ENCODE data around the gene TRAF3IP1.
"Not testable (repeated sequence)": the region's sequence is repeated elsewhere in the genome, so short reads cannot be mapped to it uniquely, and the experiment has no call there.

Gene TRAF3IP1

DNA sequence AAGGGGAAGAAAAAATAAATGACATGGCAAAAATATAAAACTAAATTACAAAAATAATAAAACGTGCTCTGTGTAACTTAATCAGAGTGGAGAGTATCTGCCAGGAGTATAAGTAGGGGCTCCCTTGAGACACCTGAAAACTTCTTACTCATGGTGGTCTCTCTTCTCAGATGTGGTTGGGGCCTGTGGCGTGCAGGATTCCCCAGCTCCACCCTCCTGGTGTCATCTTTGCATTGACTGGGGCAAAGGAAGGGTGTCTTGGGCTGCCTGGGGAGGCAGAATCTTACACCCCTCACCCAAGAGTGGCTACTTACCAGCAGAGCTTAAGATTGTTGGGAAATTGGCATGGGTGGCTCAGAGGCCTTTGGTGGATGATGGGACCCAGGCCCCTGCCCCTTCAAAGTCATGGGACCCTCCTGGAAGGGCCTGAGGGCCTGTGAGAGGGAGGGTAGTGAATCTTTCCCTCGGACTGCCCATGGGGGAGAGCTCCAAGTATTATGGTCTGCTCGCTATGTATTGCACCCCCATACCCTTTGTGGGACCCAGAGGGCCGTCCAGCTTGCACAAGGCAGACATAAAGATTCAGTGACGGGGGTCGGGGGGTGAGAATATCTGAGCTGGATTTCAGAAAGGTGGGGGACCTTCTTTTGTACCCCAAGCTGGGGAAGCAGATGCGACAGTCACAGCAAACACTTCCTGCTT is 6.9 kb upstream of the TRAF3IP1 start:
- DNase-seq (ENCODE audit: low spot score): no peak

- no peak for DNase-seq (ENCODE audit: low spot score)
Measured at GRCh38 chr2:238313991-238314350, 6.3 kb upstream of the TRAF3IP1 start.

GRCh38 chr2:238314576-238314975 is 5.7 kb upstream of the TRAF3IP1 start:
- no peak for DNase-seq (ENCODE audit: low spot score)

- DNase-seq (ENCODE audit: low spot score): no peak
Measured at GRCh38 chr2:238315031-238315595, 5.2 kb upstream of the TRAF3IP1 start.

DNA sequence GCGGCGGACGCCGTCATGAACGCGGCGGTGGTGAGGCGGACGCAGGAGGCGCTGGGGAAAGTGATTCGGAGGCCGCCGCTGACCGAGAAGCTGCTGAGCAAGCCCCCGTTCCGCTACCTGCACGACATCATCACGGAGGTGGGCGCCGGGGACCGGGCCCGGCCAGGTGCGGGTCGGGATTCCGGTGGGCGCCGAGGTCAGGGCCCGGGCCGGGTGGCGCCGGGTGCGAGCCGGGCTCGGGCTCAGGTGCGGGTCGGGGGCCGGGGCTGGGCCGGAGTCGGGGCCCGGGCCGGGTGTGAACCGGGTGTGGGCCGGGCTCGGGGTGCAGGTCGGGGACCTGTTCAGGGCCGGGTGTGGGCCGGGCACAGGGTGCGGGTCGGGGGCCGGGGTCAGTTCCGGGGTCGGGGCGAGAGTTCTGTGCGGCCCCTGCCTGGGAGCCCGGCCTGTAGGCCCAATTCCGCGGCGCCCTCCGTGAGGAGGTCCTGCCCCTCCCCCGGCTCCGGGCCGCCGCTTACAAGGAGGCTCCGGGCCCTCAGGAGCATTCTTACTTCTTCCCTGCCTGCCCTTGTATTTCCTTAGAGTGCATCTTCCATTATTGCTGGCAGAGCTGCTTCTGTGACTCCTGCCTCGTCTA is 447 bp downstream of the TRAF3IP1 start:
- no peak for DNase-seq (ENCODE audit: low spot score)

DNA sequence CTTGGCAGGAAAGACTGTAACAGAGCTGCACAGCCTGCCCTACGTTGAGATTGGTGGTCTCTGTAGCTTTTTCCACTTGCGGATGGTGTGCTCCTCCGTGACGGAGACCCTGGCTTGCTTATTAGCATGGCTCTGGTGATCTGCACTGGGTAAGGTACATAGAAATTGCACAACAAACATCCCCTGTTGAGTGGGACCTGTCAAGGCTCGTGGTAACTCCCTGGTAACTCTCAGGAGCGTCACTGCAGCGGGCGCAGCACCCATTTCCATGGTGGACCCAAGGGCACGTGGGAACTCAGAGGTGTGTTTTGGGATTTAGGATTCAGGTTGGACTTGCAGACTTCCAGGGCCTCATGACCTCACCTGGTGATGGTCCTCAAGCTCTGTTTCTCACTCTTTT is 1.1 kb downstream of the TRAF3IP1 start:
- no peak for DNase-seq (ENCODE audit: low spot score)

DNA sequence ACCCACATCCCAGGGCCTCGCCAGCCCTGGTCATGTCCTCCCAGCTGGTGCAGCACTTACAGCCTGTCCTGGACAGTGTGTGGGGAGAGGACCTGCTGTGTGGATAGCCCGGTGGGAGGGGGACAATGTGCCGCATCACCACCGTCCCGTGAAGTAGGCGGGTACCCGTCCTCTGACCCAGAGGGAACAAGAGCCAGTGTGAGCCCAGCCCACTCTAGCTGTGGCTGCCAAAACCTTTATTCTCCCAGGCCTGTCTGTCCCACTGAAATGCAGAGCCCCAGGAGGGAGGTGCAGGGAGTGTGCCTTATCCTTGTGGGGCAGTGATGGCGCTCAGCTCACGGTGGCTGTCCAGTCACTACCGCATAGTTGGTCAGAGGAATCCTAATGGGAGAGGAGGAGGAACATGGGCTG is 1.7 kb downstream of the TRAF3IP1 start:
- DNase-seq (ENCODE audit: low spot score): no peak

DNA sequence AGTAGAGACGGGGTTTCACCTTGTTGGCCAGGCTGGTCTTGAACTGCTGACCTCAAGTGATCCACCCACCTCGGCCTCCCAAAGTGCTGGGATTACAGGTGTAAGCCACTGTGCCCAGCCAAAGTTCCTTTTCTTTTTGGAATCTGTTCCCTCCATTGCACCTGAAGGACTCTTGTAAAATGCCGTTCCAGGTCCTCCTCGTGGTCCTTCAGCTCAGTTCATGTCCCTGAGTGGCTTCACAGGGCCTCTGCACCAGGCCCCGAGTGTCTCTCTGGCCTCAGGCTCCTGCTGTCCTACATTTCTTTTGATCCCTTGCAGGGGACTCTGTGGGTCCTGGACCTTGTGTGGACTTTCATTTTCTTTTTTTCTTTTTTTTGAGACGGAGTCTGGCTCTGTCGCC is 3.9 kb downstream of the TRAF3IP1 start:
- not testable (repeated sequence) for DNase-seq (ENCODE audit: low spot score)

DNA sequence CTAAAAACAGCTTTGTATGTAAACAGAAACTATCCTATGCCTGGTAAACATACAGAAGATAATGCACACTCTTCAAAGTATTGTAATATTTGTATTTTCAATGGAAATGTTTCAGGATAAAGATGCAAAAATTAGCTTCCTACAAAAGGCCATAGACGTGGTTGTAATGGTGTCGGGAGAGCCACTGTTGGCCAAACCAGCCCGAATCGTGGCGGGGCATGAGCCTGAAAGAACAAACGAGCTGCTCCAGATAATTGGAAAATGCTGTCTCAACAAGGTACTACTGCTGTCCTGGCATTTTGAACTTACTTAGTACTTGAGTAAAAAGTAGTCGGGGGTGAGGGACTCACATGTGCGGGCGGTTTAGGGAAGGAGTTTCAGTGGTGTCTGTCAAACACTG is 5.4 kb downstream of the TRAF3IP1 start:
- DNase-seq (ENCODE audit: low spot score): no peak

DNA sequence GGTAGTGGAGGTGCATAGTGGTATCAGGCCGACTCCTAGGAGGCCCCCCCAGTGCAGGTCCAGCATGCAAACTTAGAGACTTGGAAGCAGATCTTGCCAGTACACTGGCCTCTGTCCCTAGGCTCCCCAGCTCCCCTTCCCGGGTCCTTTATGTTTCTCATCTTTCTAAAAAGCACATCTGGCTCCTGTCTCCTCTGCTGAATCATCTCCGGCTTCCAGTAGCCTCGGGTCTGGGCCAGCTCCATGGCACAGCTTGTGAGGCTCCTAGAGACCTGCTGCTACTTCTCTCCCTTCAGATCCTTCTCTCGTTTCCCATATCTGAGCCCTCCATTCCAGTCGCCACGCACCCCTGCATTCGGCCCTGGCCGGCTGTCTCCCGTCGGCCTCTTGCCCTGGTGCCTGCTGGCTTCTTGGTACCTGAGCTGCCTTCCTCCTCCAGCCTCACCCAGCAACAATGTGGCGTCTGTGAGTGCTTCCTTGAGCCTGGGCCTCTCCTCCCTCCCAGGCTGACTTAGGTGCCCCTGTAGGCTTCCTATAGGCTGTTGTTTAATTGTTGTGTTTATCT is 6.6 kb downstream of the TRAF3IP1 start:
- DNase-seq (ENCODE audit: low spot score): no peak

DNA sequence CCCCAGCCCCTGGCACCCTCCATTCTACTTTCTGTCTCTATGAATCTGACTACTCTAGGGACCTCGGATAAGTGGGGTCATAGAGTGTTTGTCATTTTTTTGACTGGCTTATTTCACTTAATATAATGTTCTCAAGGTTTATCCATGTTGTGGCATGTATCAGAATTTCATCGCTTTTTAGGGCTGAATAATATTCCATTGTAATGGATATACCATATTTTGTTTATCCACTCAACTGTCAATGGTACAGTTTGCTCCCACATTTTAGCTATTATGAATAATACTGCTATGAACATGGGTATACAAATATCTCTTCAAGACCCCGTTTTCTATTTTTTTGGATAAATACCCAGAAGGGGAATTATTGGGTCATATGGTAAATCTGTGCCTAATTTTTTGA is 7.4 kb downstream of the TRAF3IP1 start:
- DNase-seq (ENCODE audit: low spot score): no peak

GRCh38 chr2:238330391-238330790 is 10.1 kb downstream of the TRAF3IP1 start:
- no peak for DNase-seq (ENCODE audit: low spot score)

DNA sequence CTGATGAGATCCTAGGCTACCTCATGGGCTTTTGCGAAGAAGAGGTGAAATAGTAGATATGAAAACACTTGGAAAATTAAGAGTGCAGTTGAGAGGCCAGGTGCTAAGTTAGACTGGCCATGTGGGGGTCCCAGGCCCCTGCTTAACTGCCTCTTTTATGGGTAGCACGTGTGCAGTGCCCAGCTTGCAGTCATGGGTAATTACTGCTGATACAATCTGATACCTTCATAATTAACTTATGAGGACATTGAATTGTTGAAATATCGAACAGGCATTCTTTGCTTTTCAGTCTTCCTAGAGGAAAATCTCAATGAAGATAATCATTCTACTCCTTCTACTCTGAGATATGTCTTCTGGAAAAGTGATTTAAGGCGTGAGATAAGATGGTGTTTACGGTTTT is 11.6 kb downstream of the TRAF3IP1 start:
- no peak for DNase-seq (ENCODE audit: low spot score)

- no peak for DNase-seq (ENCODE audit: low spot score)
Measured at GRCh38 chr2:238334885-238335284, 14.6 kb downstream of the TRAF3IP1 start.

DNA sequence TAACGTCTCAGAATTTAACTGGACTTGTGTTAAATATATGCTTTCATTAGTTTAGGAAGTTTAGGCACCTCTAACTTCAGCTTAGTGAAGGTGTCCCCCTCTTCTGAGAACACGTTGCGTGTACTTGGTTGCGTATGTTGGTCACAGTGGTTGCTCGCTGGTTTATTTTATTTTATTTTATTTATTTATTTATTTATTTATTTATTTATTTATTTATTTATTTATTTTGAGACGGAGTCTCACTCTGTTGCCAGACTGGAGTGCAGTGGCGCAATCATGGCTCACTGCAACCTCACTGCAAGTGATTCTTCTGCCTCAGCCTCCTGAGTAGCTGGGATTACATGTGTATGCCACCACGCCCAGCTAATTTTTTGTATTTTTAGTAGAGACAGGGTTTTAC is 15.3 kb downstream of the TRAF3IP1 start:
- not testable (repeated sequence) for DNase-seq (ENCODE audit: low spot score)

DNA sequence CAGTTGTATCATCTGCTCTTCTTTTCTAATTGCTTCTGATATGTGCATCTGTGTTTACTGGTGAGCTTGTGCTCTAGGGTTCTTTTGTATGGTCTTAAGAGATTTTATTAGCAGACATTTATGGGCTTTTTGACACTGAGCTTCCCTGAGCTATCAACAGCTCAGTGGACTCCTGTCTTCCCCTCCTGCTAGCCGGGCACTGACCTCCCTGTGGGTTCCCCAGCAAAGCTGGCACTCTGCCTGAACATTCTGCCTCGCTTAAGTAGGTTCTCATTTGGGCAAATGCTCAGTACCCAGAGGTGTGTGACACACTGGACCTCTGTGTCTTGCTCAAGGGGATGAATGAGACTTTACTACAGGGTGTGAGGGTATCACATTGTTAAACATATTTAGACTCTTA is 15.8 kb downstream of the TRAF3IP1 start:
- DNase-seq (ENCODE audit: low spot score): no peak

- no peak for DNase-seq (ENCODE audit: low spot score)
Measured at GRCh38 chr2:238336793-238337444, 16.6 kb downstream of the TRAF3IP1 start.

GRCh38 chr2:238337846-238338245 is 17.5 kb downstream of the TRAF3IP1 start:
- DNase-seq (ENCODE audit: low spot score): no peak

DNA sequence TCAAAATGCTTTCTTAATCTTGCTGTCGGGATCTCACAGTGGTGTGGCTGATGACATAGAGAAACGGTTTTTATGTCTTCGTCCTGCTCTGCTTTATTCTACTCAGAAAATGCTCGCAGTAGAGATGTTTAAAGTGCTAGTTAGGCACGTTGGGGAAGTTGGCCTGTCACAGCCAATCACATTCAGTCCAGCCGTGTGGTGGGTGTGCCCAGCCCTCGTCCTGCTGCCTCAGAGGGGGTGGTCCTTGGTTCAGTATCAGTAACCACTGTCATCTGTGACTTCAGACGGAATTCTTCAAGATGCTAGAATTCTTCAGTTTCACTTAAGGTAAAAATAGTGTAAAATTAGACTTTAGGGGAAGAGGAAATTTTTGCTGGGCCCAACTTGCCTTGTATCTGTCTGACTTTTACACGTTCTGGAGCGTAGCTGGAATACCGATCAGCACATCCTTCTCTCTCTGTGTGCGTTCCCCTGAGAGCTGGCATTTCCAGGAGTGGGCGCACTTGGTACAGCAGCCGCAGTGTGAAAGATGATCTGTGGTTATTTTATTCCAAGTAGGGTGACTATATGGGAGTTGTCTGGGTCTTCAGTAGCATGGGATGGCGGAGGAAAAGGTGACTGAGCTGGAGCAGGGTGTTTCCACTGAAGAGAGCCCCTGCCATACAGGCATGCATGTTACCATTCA is 18.5 kb downstream of the TRAF3IP1 start:
- DNase-seq (ENCODE audit: low spot score): no peak

DNA sequence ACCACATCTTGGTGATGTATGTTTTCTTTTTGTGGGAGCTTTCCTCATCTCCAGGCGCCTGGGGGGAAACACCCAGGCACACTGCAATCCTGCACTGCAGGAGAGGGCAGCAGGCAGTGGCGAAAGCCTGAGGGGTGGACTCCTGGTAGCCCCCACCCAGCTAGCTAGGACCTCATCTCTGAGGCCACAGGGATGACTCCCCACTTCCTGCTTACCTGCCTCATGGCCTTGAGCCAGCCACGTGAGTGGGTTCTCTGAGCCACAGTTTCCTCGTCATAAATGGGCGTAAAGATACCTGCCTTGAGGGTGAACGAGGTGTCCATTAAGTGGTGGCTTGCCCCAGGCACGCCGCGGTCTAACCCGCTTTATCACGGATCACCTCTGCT is 19.1 kb downstream of the TRAF3IP1 start:
- no peak for DNase-seq (ENCODE audit: low spot score)

DNA sequence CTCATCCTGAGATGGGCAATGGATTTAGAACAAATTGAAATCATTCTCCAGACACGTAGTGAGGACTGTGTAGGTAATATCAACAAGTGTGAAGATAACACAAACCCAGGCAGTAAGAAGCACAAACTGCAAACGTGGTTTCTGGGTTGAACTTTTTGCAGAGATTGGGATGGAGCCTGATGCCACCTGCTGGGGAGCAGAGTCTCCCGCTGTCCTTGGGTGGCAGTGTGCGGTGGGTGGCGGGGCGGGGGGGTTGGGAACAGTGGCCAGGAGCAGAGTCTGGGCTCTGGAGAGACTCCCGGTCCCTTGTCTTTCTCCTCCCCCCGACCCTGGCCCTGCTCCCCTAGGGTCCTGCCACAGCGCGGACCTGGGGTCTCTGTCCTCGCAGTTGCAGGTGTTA is 19.5 kb downstream of the TRAF3IP1 start:
- DNase-seq (ENCODE audit: low spot score): no peak

- DNase-seq (ENCODE audit: low spot score): no peak
Measured at GRCh38 chr2:238341536-238341935, 21.2 kb downstream of the TRAF3IP1 start.
